Nephron progenitor cell (in vitro differentiated cells): ENCODE results near the gene POLA1.

Source experiments
- DNase-seq: peaks from one replicate; pipeline ENCODE4 v3.0.0; 2021
- H3K27ac Mint-ChIP-seq: 2 replicates; pipeline ENCODE4 v1.8.0; 2021; ENCODE audit warnings: mild to moderate bottlenecking, moderate library complexity, mixed read lengths
- H3K27me3 Mint-ChIP-seq: 2 replicates; pipeline ENCODE4 v1.8.0; 2021; ENCODE audit warnings: mild to moderate bottlenecking, low read depth, mixed read lengths; ENCODE audit not compliant: poor library complexity
- H3K36me3 Mint-ChIP-seq: 2 replicates; pipeline ENCODE4 v1.8.0; 2021; ENCODE audit warnings: low read depth, mixed read lengths
- H3K4me1 Mint-ChIP-seq: 2 replicates; pipeline ENCODE4 v1.8.0; 2021; ENCODE audit warnings: mixed read lengths
- H3K4me3 Mint-ChIP-seq: 2 replicates; pipeline ENCODE4 v1.8.0; 2021; ENCODE audit warnings: mild to moderate bottlenecking, moderate library complexity, mixed read lengths
- H3K9me3 Mint-ChIP-seq: 2 replicates; pipeline ENCODE4 v1.8.0; 2021; ENCODE audit warnings: mild to moderate bottlenecking, moderate library complexity, mixed read lengths
- TF ChIP-seq, protein P1 (sequence below): fragments of 200-600 bp; sonication (generic); IDR thresholded peaks from 2 replicates; pipeline ENCODE4 v1.5.0; 2021; ENCODE audit warnings: antibody characterized with exemption

Gene POLA1

GRCh38 chrX:25022499-25023325 is 329.0 kb downstream of the POLA1 start:
- Mint-ChIP-seq H3K27ac (no peak overlapping the region), H3K4me3 (no peak overlapping the region), H3K27me3 (peaks cover 97% of the 10 kb centered on the region), H3K9me3 (peaks cover under 1% of the 10 kb centered on the region), H3K36me3 (no peaks in the 10 kb centered on the region), H3K4me1 (peaks cover 22% of the 10 kb centered on the region)
- DNase-seq: peak; percentile 41
- TF ChIP-seq, protein P1, sequence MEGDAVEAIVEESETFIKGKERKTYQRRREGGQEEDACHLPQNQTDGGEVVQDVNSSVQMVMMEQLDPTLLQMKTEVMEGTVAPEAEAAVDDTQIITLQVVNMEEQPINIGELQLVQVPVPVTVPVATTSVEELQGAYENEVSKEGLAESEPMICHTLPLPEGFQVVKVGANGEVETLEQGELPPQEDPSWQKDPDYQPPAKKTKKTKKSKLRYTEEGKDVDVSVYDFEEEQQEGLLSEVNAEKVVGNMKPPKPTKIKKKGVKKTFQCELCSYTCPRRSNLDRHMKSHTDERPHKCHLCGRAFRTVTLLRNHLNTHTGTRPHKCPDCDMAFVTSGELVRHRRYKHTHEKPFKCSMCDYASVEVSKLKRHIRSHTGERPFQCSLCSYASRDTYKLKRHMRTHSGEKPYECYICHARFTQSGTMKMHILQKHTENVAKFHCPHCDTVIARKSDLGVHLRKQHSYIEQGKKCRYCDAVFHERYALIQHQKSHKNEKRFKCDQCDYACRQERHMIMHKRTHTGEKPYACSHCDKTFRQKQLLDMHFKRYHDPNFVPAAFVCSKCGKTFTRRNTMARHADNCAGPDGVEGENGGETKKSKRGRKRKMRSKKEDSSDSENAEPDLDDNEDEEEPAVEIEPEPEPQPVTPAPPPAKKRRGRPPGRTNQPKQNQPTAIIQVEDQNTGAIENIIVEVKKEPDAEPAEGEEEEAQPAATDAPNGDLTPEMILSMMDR: peak; percentile 23

DNA sequence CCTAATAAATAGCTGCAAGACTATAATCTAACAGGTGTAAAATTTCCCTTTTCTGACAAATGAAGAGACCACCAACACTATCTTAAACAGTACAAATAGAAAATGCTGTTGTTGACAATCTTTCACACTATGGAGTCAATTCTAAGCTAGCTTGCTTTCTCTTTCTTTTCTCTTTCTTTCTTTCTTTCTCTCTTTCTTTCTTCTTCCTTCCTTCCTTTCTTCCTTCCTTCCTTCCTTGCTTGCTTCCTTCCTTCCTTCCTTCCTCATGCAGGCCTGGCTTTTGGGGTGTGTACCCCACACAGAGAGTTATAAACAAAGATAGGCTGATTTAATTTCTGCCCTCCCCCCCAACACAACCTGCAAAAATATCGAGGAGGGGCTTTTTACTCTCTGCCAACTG is 330.2 kb downstream of the POLA1 start:
- Mint-ChIP-seq H3K4me3 (no peak overlapping the region), H3K27me3 (peaks cover 86% of the 10 kb centered on the region), H3K4me1 (peaks cover 22% of the 10 kb centered on the region), H3K27ac (no peak overlapping the region), H3K36me3 (no peaks in the 10 kb centered on the region), H3K9me3 (no peaks in the 10 kb centered on the region)
- DNase-seq: no peak
- TF ChIP-seq, protein P1: no peak

GRCh38 chrX:25025615-25026014 is 331.9 kb downstream of the POLA1 start:
- Mint-ChIP-seq H3K27me3 (peaks cover 78% of the 10 kb centered on the region), H3K9me3 (no peaks in the 10 kb centered on the region), H3K4me3 (no peak overlapping the region), H3K27ac (no peak overlapping the region), H3K36me3 (no peaks in the 10 kb centered on the region), H3K4me1 (peaks cover 14% of the 10 kb centered on the region)
- TF ChIP-seq, protein P1: no peak
- no peak for DNase-seq

- peaks cover 71% of the 10 kb centered on the region for H3K27me3 Mint-ChIP-seq
- TF ChIP-seq, protein P1: no peak
- no peak overlapping the region for H3K27ac Mint-ChIP-seq
- no peaks in the 10 kb centered on the region for H3K36me3 Mint-ChIP-seq
- no peaks in the 10 kb centered on the region for H3K9me3 Mint-ChIP-seq
- DNase-seq: no peak
- no peak overlapping the region for H3K4me3 Mint-ChIP-seq
- peaks cover 10% of the 10 kb centered on the region for H3K4me1 Mint-ChIP-seq
Observed at GRCh38 chrX:25026576-25026975, 332.9 kb downstream of the POLA1 start.

GRCh38 chrX:25028726-25029125 is 335.0 kb downstream of the POLA1 start:
- peaks cover 50% of the 10 kb centered on the region for H3K27me3 Mint-ChIP-seq
- no peak overlapping the region for H3K27ac Mint-ChIP-seq
- H3K9me3 Mint-ChIP-seq: no peaks in the 10 kb centered on the region
- H3K4me3 Mint-ChIP-seq: no peak overlapping the region
- DNase-seq: no peak
- TF ChIP-seq, protein P1: no peak
- no peaks in the 10 kb centered on the region for H3K4me1 Mint-ChIP-seq
- H3K36me3 Mint-ChIP-seq: no peaks in the 10 kb centered on the region
